ENCODE data around the gene PTPRG.

- TF ChIP-seq, protein P1, sequence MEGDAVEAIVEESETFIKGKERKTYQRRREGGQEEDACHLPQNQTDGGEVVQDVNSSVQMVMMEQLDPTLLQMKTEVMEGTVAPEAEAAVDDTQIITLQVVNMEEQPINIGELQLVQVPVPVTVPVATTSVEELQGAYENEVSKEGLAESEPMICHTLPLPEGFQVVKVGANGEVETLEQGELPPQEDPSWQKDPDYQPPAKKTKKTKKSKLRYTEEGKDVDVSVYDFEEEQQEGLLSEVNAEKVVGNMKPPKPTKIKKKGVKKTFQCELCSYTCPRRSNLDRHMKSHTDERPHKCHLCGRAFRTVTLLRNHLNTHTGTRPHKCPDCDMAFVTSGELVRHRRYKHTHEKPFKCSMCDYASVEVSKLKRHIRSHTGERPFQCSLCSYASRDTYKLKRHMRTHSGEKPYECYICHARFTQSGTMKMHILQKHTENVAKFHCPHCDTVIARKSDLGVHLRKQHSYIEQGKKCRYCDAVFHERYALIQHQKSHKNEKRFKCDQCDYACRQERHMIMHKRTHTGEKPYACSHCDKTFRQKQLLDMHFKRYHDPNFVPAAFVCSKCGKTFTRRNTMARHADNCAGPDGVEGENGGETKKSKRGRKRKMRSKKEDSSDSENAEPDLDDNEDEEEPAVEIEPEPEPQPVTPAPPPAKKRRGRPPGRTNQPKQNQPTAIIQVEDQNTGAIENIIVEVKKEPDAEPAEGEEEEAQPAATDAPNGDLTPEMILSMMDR (IDR thresholded peaks at IDR 0.05; ENCODE audit: insufficient read depth, low read depth, low read length): no peak
- TF ChIP-seq EZH2 (IDR thresholded peaks at IDR 0.05; ENCODE audit: insufficient read depth, low read length): no peak
Measured at GRCh38 chr3:61687206-61687605, 125.8 kb downstream of the PTPRG start.
